GM23338 (cell line): ENCODE data around the gene TEDC1.

Experiments
- CREB1 ChIP-seq: fragments of 250-450 bp; sonication (Bioruptor Pico); IDR thresholded peaks from 2 replicates; pipeline ENCODE4 v1.5.0; 2020; ENCODE audit warnings: low read depth, mild to moderate bottlenecking, moderate library complexity
- EZH2 ChIP-seq: fragments of 200-600 bp; sonication (generic); IDR thresholded peaks from one replicate; pipeline ENCODE4 v1.8.0; 2017; ENCODE audit warnings: antibody characterized with exemption, mild to moderate bottlenecking, low read depth; ENCODE audit not compliant: unreplicated experiment
- EZH2phosphoT487 ChIP-seq: fragments of 200-600 bp; sonication (generic); IDR thresholded peaks from one replicate; pipeline ENCODE4 v1.8.1; 2018; ENCODE audit warnings: antibody characterized with exemption; ENCODE audit not compliant: unreplicated experiment
- POLR2AphosphoS5 ChIP-seq: IDR thresholded peaks from 2 replicates; pipeline ENCODE4 v1.6.1; 2016; ENCODE audit warnings: antibody characterized with exemption, low read depth
- STAT1 ChIP-seq: IDR thresholded peaks from one replicate; pipeline ENCODE4 v1.6.1; 2016; ENCODE audit warnings: antibody characterized with exemption; ENCODE audit not compliant: unreplicated experiment
- TF ChIP-seq, protein P1 (sequence below), 2 experiments: fragments of 200-600 bp in 1 of 2; sonication (generic) in 1 of 2; conservative IDR thresholded peaks; 2 replicates each; pipeline versions ENCODE4 v1.5.1 to v1.6.1; 2016 to 2017; ENCODE audit warnings: antibody characterized with exemption in 2 of 2, low read depth in 2 of 2, mild to moderate bottlenecking in 2 of 2, moderate library complexity in 1 of 2
- TF ChIP-seq, protein P2 (sequence below): IDR thresholded peaks from one replicate; pipeline ENCODE4 v1.6.1; 2018; ENCODE audit warnings: antibody characterized with exemption; ENCODE audit not compliant: unreplicated experiment
- TF ChIP-seq, protein P3 (sequence below): IDR thresholded peaks from 2 replicates; pipeline ENCODE4 v1.6.1; 2016; ENCODE audit warnings: antibody characterized with exemption

DNA sequence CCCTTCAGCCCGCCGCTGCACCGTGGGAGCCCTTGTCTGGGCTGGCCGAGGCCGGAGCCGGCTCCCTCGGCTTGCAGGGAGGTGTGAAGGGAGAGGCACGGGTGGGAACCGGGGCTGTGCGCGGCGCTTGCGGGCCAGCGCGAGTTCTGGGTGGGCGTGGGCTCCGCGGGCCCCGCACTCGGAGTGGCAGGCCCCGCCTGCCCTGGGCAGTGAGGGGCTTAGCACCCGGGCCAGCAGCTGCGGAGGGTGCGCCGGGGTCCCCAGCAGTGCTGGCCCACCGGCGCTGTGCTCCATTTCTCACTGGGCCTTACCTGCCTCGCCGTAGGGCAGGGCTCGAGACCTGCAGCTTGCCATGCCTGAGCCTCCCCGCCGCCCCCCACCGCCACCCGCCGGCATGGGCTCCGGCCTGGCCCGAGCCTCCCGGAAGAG, 56.7 kb downstream of the TEDC1 start:
- TF ChIP-seq, protein P1, sequence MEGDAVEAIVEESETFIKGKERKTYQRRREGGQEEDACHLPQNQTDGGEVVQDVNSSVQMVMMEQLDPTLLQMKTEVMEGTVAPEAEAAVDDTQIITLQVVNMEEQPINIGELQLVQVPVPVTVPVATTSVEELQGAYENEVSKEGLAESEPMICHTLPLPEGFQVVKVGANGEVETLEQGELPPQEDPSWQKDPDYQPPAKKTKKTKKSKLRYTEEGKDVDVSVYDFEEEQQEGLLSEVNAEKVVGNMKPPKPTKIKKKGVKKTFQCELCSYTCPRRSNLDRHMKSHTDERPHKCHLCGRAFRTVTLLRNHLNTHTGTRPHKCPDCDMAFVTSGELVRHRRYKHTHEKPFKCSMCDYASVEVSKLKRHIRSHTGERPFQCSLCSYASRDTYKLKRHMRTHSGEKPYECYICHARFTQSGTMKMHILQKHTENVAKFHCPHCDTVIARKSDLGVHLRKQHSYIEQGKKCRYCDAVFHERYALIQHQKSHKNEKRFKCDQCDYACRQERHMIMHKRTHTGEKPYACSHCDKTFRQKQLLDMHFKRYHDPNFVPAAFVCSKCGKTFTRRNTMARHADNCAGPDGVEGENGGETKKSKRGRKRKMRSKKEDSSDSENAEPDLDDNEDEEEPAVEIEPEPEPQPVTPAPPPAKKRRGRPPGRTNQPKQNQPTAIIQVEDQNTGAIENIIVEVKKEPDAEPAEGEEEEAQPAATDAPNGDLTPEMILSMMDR (conservative IDR thresholded peaks at IDR 0.05; ENCODE audit: low read depth in 2 of 2), result no peak
- TF ChIP-seq EZH2phosphoT487 (no peak), EZH2 (no peak), POLR2AphosphoS5 (no peak), CREB1 (CRISPR knock-in tag) (no peak), STAT1 (no peak)
- TF ChIP-seq, protein P2, sequence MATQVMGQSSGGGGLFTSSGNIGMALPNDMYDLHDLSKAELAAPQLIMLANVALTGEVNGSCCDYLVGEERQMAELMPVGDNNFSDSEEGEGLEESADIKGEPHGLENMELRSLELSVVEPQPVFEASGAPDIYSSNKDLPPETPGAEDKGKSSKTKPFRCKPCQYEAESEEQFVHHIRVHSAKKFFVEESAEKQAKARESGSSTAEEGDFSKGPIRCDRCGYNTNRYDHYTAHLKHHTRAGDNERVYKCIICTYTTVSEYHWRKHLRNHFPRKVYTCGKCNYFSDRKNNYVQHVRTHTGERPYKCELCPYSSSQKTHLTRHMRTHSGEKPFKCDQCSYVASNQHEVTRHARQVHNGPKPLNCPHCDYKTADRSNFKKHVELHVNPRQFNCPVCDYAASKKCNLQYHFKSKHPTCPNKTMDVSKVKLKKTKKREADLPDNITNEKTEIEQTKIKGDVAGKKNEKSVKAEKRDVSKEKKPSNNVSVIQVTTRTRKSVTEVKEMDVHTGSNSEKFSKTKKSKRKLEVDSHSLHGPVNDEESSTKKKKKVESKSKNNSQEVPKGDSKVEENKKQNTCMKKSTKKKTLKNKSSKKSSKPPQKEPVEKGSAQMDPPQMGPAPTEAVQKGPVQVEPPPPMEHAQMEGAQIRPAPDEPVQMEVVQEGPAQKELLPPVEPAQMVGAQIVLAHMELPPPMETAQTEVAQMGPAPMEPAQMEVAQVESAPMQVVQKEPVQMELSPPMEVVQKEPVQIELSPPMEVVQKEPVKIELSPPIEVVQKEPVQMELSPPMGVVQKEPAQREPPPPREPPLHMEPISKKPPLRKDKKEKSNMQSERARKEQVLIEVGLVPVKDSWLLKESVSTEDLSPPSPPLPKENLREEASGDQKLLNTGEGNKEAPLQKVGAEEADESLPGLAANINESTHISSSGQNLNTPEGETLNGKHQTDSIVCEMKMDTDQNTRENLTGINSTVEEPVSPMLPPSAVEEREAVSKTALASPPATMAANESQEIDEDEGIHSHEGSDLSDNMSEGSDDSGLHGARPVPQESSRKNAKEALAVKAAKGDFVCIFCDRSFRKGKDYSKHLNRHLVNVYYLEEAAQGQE, result no peak
- TF ChIP-seq, protein P3, sequence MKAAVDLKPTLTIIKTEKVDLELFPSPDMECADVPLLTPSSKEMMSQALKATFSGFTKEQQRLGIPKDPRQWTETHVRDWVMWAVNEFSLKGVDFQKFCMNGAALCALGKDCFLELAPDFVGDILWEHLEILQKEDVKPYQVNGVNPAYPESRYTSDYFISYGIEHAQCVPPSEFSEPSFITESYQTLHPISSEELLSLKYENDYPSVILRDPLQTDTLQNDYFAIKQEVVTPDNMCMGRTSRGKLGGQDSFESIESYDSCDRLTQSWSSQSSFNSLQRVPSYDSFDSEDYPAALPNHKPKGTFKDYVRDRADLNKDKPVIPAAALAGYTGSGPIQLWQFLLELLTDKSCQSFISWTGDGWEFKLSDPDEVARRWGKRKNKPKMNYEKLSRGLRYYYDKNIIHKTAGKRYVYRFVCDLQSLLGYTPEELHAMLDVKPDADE, result no peak
